HG03097 (cell line): ENCODE results near the gene CCDC197.

Source experiments
- ATAC-seq: cut with Tn5 transposase; IDR thresholded peaks from one replicate; pipeline ENCODE4 v1.9.1; 2021; ENCODE audit not compliant: unreplicated experiment, low FRiP score

Gene CCDC197

GRCh38 chr14:94038921-94039629 is 42.0 kb downstream of the CCDC197 start:
- ATAC-seq = no peak

- no peak for ATAC-seq
Observed at GRCh38 chr14:94040247-94040646, 43.1 kb downstream of the CCDC197 start.

GRCh38 chr14:94040796-94041195 is 43.7 kb downstream of the CCDC197 start:
- no peak for ATAC-seq

- ATAC-seq = no peak
Observed at GRCh38 chr14:94041551-94042346, 44.6 kb downstream of the CCDC197 start.

- no peak for ATAC-seq
Observed at GRCh38 chr14:94042433-94043091, 45.5 kb downstream of the CCDC197 start.

- ATAC-seq = no peak
Observed at GRCh38 chr14:94043111-94043755, 46.1 kb downstream of the CCDC197 start.

GRCh38 chr14:94043756-94044475 is 46.8 kb downstream of the CCDC197 start:
- ATAC-seq = no peak

GRCh38 chr14:94044476-94045091 is 47.5 kb downstream of the CCDC197 start:
- ATAC-seq = no peak

GRCh38 chr14:94045101-94045500 is 48.0 kb downstream of the CCDC197 start:
- no peak for ATAC-seq

- no peak for ATAC-seq
Observed at GRCh38 chr14:94045563-94046345, 48.7 kb downstream of the CCDC197 start.

- no peak for ATAC-seq
Observed at GRCh38 chr14:94046696-94047250, 49.7 kb downstream of the CCDC197 start.

- ATAC-seq = no peak
Observed at GRCh38 chr14:94047581-94047980, 50.5 kb downstream of the CCDC197 start.

GRCh38 chr14:94048691-94049624 is 51.9 kb downstream of the CCDC197 start:
- ATAC-seq = no peak

GRCh38 chr14:94049625-94050023 is 52.5 kb downstream of the CCDC197 start:
- ATAC-seq = no peak

GRCh38 chr14:94050231-94050880 is 53.3 kb downstream of the CCDC197 start:
- no peak for ATAC-seq

GRCh38 chr14:94051115-94051514 is 54.0 kb downstream of the CCDC197 start:
- no peak for ATAC-seq

- no peak for ATAC-seq
Observed at GRCh38 chr14:94051779-94052178, 54.7 kb downstream of the CCDC197 start.
